Stimulated activated CD4-positive, alpha-beta T cell treated with anti-CD3 and anti-CD28 coated beads, Interleukin-4, amount 100 ng/mL, for 48 hours (primary cell): ENCODE measurements around the gene MS4A5.

Experiments
- DNase-seq, 2 donors: peaks; one replicate each; pipeline ENCODE4 v3.0.0-alpha.2; 2020; ENCODE audit warnings: low read depth in 2 of 2

MS4A5 gene

GRCh38 chr11:60482361-60482760 is 53.0 kb downstream of the MS4A5 start:
- no peak for DNase-seq

GRCh38 chr11:60485987-60486386 is 56.6 kb downstream of the MS4A5 start:
- DNase-seq = no peak

DNA sequence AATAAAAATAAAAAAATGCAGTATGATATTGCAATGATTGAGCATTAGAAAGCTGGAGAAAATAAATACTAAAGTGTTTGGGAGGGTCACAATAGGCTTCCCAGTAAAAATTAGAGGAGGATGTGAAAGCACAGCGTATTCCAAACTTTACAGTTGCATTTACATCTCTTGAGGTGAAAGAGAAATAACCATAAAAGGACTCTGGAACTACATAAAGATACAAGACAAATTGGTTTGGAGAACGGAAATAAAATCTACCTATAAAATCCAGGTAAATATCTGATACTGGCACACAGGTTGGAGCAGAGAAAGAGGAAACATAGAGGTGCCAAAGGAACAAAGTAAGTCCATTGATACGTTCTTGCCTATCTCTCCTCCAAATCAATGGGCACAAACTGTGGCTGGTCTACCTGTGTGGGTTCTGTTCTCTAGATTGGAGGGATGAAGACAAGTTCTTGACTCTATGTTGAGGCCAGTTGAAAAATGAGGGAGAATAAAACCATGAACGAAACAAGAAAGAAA is 63.2 kb downstream of the MS4A5 start, which contains the start of gene MS4A12:
MS4A12 (plus strand) TSS at position 291 of the 522 bp plus-strand sequence. CDS start 4,541 bp downstream, outside the sequence.
- no peak for DNase-seq

- DNase-seq = no peak
These were observed 64.1 kb downstream of the MS4A5 start for GRCh38 chr11:60493454-60493853.
